SHP77 (cell line): ENCODE measurements around the gene WTIP.
"Not testable (repeated sequence)": the region's sequence is repeated elsewhere in the genome, so short reads cannot be mapped to it uniquely, and the experiment has no call there.

Source experiments
- DNase-seq, 2 experiments: peaks; one replicate each; lab custom pipeline; 2025; lab: John Stamatoyannopoulos, UW

The WTIP gene

DNA sequence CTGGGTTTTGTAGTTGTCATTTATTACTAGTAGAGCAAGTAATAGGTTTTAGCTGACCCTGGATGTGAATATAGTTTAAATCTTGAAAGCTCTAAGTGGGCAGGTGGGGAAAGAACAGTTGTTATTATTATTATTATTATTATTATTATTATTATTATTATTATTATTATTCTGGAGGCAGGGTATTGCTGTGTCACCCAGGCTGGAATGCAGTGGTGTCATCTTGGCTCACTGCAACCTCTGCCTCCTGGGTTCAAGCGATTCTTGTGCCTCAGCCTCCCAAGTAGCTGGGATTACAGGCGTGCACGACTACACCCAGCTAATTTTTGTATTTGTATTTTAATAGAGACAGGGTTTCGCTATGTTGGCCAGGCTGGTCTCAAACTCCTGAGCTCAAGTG is 3.1 kb upstream of the WTIP start:
- not testable (repeated sequence) for DNase-seq

DNA sequence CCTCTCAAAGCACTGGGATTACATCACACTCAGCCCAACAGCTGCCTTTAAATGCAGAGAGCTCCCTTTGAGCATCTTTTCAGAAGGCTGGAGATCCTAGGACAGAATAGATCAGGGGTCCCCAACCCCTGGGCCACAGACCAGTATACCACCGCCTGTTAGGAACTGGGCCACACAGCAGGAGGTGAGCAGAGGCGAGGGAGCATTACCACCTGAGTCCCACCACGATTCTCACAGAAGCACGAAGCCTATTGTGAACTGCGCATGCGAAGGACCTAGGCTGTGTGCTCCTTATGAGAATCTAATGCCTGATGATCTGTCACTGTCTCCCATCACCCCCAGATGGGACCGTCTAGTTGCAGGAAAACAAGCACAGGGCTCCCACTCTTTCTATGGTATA is 2.2 kb upstream of the WTIP start:
- DNase-seq = no peak

DNA sequence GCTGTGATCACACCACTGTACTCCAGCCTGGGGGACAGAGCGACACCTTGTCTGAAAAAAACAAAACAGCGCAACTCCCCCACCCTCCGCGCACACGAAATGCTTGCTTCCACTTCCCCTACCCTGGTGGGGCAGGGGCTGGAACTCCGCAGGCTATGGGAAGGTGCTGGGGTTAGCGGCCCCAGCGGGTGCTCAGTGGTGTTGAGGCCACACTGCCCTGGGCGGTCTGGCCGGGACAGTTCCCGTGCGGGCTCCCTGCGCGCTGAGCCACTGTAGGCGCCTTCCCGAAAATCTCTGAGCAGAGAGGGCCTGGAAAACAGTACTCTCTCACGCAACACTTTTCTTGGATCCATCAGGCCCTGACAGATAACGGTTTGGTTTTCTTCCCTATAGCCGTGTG is 1.1 kb upstream of the WTIP start:
- no peak for DNase-seq

DNA sequence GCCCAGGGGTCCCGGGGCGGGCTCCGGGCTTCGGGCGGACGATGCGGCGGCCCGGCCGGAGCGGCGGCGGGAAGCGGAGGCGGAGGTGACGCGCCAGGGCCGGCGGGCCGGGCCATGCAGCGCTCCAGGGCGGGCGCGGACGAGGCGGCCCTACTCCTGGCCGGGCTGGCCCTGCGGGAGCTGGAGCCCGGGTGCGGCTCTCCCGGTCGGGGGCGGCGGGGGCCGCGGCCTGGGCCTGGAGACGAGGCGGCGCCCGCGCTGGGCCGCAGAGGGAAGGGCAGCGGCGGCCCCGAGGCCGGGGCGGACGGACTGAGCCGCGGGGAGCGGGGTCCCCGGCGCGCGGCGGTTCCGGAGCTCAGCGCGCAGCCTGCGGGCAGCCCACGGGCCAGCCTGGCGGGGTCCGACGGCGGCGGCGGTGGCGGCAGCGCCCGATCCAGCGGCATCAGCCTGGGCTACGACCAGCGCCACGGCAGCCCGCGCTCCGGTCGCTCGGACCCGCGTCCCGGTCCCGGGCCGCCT is 362 bp downstream of the WTIP start:
- no peak for DNase-seq

DNA sequence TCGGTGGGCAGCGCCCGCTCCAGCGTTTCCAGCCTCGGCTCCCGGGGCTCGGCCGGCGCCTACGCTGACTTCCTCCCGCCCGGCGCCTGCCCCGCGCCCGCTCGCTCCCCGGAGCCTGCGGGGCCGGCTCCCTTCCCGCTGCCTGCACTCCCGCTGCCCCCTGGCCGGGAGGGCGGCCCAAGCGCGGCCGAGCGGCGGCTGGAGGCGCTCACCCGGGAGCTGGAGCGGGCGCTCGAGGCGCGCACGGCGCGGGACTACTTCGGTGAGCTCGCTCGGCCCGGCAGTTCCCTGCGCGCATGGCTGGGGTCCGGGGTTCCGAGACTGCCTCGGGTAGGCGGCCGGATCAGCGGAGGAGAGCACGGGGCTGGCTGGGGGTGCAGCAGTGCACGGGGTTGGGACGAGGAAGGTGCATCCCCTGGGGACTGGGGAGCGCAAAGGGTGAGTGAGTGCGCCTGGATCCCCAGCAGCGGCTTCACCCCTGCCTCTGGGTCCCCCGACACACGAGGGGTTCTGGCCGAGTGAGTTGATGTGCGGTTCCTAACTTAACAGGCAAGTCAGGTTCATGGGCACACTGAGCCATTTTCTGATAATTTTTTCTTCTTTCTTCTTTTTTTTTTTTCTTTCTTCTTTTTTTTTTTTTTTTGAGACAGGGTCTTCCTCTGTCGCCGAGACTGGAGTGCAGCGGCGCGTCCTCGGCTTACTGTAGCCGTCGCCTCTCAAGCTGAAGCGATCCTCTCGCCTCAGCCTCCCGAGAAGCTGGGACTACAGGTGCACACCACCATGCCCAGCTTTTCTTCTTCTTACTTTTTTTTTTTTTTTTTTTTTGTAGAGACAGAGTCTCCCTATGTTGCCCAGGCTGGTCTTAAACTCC is 1.1 kb downstream of the WTIP start:
- no peak for DNase-seq

DNA sequence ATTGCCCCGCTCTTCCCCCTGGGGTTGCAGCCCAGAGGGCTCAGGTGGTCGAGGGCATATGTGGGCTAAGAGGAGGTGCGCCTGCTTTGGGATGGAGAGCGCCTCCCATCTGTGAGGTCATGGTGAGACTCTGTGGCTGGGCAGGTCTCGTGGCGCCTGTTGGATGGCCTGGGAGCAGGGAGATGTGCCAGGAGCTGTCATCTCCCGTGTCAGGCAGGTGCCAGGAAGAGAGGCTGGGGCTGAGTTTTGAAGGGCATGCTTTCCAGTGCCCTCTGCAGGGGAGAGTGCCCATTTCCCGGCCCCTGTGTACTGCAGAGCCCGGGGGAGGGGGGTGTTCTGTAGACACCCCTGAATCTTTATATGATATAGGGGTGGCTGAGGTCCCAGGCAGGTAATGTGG is 2.8 kb downstream of the WTIP start:
- DNase-seq = no peak

DNA sequence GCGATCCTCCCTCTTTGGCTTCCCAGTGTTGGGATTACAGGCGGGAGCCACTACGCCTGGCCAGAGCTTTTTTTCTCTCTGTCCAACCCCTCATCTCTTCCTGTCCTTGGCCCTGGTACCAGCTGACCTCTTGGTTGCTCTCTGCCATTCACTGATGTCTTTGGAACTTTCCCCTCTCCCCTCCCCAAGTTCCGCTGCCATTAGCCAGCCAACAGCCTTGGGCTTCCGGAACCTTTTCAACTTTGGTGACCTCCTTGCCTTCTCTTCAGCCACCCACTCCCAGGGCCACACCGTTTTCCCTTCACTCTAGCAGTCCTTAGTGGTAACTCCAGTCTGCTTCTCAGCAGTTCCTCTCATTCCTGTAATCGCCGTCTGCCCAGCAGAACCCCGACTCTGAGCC is 4.3 kb downstream of the WTIP start:
- no peak for DNase-seq

DNA sequence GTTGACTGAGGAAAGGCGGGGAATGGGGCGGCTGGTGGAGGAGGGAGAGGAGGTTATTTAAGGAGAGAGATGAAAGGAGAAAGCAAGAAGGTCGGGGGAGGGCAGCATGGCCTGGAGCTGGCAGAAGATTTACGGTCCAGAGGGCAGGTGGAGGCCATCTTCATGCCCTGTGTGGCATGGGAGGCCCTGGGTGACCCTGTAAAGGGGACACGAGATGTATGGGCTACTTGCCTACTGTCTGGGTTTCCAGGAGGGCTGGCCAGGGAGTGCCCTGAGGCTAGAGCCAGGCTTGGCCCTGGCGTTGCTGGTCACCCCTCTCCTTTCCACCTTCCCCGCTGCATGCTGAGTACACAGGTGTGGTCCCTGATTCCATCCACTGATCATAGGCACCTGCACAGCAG is 6.1 kb downstream of the WTIP start:
- DNase-seq = no peak

DNA sequence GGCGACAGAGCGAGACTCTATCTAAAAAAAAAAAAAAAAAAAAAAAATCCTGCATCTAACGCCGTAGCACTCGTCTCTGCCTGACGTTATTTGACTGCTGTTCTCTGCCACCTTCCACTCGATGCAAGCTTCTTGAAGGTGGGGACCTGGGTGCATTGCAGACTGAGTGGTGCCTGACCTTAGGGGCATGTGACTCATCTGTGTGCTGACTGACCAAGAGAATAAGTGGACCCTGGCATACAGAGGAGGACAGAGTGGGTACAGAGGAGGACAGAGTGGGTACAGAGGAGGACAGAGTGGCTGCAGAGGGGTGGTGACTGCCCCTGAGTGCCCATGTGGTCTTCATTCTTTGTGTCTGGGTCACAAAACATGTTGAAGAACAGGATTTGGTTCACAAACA is 7.6 kb downstream of the WTIP start:
- no peak for DNase-seq

DNA sequence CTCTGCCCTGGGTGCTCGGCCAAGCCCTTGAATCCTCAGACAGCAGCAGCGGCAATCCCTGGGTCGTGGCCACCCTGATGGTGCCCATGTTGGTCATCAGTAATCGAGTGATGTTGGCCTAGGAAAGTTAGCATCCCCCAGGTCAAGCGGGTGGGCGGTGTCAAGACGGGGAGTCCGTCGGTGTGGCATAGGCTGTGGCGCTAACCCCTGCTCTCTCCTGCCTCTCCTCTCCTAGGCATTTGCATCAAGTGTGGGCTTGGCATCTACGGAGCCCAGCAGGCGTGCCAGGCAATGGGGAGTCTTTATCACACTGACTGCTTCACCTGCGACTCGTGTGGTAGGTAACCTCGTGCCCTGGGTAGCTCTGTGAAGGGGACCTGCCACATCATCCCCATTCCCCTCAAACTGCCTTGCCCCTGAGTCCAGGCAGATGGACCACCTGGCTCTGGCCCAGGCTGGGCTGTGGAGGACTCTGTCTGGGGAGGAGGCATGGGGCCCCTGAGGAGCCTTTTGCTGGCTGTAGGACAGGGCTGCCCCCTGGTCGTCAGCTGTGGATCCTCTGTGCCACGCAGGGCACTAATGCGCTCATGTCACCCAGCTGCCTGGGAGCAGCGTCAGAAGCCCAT is 8.7 kb downstream of the WTIP start:
- no peak for DNase-seq

DNA sequence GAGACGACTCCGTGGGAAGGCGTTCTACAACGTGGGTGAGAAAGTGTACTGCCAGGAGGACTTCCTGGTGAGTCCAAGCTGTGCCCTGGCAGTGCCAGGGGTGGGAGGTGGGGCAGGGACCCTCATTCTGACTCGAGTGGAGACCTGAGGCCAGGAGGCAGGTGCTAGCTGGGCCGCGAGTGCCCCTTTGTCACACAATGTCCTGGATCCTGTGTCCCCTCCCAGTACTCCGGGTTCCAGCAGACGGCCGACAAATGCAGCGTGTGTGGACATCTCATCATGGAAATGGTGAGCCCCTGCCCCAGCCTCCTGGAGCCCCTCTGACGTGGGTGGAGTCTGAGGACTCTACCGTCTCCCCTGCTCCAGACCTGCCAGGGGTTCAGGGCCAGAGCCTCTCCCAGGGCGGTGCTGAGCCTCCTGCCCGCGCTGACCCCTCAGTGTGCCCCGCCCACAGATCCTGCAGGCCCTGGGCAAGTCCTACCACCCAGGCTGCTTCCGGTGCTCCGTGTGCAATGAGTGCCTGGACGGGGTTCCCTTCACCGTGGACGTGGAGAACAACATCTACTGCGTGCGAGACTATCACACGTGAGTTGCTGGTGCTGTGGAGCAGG is 11.6 kb downstream of the WTIP start:
- DNase-seq = no peak

DNA sequence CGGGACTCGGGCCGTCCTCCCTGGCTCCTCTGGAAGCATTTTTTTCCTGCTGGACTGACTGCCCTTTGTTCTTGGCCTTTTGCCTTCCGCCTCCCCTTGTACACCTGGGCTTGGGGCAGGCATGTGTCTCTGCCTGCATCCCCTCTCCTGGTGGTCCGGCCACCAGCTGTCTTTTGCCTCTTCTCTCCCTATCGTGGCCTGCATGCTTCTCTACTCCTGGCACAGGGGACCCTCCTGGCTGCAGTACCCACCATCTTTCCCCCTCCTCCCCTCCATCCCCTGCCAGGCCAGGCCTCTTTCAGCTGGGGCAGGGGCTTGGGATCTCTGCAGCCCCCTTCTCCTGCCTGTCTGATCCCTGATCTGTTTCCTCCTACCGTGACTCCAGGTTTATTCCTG is 12.1 kb downstream of the WTIP start:
- DNase-seq = no peak

DNA sequence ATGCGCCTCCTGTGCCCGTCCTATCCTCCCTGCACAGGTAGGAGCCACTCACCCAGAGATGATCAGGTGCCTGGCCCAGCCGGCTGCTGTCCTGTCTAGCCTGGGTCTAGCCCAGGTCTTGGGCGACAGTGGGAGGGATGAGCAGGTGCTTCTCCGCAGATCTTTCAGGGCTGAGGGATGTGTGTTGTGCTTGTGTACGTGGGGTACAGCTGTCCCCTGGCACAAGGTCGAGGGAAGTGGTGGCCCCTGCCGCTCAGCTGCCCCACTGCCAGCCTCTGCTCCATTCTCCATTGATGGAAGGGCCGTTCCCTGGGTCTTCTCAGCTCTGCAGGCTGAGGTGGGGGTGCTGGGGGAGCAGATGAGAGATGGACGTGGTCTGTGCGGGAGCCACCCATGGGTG is 13.0 kb downstream of the WTIP start:
- DNase-seq = no peak

DNA sequence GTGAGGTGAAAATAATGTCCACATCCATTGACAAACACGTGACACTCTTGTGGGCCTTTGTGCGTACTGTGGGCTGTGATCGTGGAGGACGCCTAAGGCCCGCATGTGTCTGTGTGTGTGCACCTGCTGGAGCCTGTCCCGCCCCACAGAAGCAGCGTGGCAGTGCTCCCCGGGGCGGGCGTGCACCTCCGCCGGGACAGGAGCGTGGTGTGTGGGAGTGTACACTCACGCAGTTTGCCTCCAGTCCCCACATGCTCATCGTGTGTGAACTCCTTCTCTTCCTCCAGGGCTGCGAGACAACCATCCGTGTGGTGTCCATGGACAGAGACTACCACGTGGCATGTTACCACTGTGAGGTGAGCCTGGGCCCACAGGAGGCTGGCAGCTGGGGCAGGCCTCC is 13.9 kb downstream of the WTIP start:
- no peak for DNase-seq

DNA sequence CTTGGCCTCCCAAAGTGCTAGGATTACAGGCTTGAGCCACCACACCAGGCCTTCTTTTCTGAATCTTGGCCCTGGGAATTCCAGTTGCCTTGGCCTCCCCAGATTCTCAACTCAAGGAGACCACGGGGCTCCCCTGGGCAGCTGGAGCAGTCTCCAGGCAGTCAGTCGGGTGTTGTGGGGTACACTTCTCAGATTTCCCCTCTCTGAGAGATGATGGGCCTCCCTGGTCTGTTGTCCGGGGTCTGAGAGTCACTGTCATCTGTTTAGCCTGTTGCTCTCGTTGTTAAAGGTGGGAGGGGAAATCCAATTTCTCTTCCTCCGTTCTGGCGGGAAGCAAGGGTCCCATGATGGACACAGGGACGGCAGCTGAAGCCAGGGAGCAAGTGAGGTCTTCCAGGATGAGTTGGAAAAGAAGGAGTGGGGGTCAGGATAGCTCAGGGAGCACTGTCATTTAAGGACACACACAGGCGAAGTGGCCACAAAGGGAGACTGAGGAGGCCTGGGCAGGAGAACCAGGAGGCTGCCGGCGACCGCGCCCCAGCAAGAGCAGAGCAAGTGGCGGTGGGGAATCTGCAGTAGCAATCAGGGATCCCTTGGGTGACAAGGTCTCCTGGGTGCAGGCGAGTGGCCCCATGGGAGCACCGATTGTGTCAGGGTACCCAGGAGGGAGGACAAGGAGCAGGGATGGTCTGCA is 15.7 kb downstream of the WTIP start:
- DNase-seq = no peak

DNA sequence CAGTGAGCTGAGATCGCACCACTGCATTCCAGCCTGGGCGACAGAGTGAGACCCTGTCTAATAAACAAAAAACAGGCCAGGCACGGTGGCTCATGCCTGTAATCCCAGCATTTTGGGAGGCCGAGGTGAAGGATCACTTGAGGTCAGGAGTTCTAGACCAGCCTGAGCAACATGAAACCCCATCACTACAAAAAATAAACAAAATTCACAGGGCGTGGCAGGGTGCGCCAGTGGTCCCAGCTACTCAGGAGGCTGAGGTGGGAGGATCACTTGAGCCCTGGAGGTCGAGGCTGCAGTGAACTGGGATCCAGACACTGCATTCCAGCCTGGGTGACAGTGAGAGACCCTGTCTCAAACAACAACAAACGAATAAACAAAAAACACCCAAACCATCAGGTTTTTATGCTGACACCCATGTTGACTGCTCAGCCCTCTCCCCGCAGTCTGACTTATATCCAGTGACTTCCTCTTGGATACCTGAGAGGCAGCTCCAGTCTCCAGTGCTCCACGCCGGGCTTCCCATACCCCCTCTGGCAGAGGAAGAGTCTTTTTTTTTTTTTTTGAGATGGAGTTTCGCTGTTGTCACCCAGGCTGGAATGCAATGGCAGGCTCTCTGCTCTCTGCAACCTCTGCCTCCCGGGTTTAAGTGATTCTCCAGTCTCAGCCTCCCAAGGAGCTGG is 17.7 kb downstream of the WTIP start:
- no peak for DNase-seq

DNA sequence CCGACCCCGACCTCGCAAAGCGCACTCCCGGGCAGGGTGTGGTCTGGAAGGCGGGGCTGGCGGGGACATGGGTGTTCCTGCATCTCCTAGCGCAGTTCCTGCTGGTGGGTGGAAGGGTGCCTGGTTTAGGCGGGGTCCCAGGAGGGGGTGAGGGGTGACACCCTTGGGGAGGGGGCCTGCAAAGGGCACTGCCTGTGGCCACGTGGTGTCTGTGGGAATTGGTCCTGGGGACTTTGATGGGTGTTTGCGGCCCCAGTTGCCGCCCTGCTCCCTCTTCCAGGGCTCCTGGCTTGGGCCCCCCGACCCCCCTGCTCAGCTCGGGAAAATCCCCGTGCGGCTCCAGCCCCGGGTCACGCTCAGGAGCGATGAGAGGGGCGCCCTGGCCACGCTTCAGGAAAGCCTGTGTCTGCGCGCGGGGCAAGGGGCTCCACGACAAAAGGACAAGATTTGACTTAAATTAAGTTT is 19.1 kb downstream of the WTIP start:
- DNase-seq = no peak

DNA sequence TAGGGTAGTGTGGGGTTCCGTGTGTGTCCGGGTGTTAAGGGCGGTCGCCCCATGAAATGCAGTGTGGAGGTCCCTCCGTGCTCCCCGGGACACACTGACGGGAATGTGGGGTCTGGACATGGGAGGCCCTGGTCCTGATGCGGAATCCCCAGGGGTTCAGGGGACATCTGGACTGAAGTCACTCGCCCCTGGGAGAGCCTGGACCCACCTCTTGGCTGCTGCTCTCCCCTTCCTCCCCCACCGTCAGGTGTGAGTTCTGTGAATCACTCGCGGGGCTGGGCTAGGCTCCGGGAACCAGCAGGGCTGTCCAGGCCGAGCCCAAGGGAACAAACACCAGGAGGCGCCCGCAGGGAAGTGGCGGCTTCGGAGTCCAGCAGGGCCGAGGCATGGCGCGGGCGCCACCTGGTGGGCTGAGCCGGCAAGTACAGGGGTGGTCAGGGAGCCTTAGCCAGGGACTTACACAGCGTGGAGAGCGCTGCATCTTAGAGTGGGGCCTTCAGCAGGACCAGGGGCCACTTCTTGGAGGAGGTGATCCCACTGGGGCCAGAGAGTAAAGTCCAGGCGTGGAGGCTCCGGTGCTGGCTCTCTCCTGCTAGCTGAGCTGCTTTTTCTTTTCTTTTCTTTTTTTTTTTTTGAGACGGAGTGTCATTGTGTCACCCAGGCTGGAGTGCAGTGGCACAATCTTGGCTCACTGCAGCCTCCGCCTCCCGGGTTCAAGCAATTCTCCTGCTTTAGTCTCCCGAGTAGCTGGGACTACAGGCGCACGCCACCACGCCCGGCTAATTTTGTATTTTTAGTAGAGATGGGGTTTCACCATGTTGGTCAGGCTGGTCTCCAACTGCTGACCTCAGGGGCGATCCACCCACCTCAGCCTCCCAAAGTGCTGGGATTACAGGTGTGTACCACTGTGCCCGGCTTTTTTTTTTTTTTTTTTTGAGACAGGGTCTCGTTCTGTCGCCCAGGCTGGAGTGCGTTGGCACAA is 20.1 kb downstream of the WTIP start:
- peak; percentile 78 to 84 for DNase-seq

DNA sequence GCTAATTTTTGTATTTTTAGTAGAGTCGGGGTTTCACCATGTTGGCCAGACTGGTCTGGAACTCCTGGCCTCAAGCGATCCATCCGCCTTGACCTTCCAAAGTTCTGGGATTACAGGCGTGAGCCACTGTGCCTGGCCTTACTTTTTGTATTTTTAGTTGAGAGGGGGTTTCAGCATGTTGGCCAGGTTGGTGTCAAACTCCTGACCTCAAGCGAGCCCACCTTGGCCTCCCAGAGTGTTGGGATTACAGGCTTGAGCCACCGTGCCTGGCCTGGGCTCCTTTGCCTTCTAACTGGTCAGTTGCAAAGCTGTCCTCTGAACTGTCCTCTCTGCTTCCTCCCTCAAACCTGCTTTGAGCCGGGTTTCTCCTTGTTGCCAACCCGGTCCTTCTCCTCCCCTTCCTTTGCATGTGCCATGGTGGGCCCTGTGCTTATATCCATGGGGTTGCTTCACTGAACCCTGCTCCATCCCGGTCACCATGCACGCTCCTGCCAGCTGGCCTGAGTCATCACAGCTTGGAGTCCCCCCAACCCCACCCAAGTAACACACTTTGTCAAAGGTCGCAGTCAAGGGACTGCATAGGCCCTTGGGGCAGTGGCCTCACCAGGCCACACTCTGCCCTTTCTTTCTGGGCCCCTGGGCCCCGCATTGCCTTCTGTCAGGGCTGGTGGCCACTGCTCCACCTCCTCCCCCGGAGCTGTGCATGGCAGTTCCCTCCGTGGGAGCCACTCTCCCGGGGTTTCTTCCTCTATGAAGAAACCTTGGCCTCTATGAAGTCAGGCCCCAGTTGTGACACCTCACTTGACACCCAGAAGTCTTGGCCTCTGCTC is 21.2 kb downstream of the WTIP start:
- DNase-seq = no peak
